HG03442 (cell line): ENCODE results near the gene TMEM117.

ENCODE experiments used
- ATAC-seq: cut with Tn5 transposase; IDR thresholded peaks from one replicate; pipeline ENCODE4 v1.9.1; 2021; ENCODE audit warnings: mild to moderate bottlenecking, moderate library complexity; ENCODE audit not compliant: unreplicated experiment

TMEM117 gene

GRCh38 chr12:43883748-43884147 is 47.9 kb downstream of the TMEM117 start:
- ATAC-seq = no peak

GRCh38 chr12:43884683-43885410 is 49.0 kb downstream of the TMEM117 start:
- no peak for ATAC-seq

- ATAC-seq = no peak
Measured at GRCh38 chr12:43887397-43887796, 51.5 kb downstream of the TMEM117 start.

- ATAC-seq = no peak
Measured at GRCh38 chr12:43891856-43892574, 56.1 kb downstream of the TMEM117 start.

- ATAC-seq = no peak
Measured at GRCh38 chr12:43893670-43894069, 57.8 kb downstream of the TMEM117 start.

- no peak for ATAC-seq
Measured at GRCh38 chr12:43895580-43896206, 59.8 kb downstream of the TMEM117 start.

GRCh38 chr12:43896496-43896895 is 60.6 kb downstream of the TMEM117 start:
- no peak for ATAC-seq

- no peak for ATAC-seq
Measured at GRCh38 chr12:43898474-43898873, 62.6 kb downstream of the TMEM117 start.

- ATAC-seq = no peak
Measured at GRCh38 chr12:43899574-43899973, 63.7 kb downstream of the TMEM117 start.

- no peak for ATAC-seq
Measured at GRCh38 chr12:43903686-43904085, 67.8 kb downstream of the TMEM117 start.

- no peak for ATAC-seq
Measured at GRCh38 chr12:43912859-43913258, 77.0 kb downstream of the TMEM117 start.

GRCh38 chr12:43914391-43914790 is 78.5 kb downstream of the TMEM117 start:
- ATAC-seq = no peak

GRCh38 chr12:43914923-43915468 is 79.1 kb downstream of the TMEM117 start:
- ATAC-seq = no peak

GRCh38 chr12:43917896-43918295 is 82.0 kb downstream of the TMEM117 start:
- ATAC-seq = no peak

GRCh38 chr12:43921666-43922337 is 85.9 kb downstream of the TMEM117 start:
- no peak for ATAC-seq

- ATAC-seq = no peak
Measured at GRCh38 chr12:43930032-43930431, 94.2 kb downstream of the TMEM117 start.

- no peak for ATAC-seq
Measured at GRCh38 chr12:43931187-43931586, 95.3 kb downstream of the TMEM117 start.

GRCh38 chr12:43935581-43935980 is 99.7 kb downstream of the TMEM117 start:
- ATAC-seq = no peak

- peak; percentile 66 for ATAC-seq
Measured at GRCh38 chr12:43937947-43938346, 102.1 kb downstream of the TMEM117 start.

- no peak for ATAC-seq
Measured at GRCh38 chr12:43942379-43942778, 106.5 kb downstream of the TMEM117 start.

- no peak for ATAC-seq
Measured at GRCh38 chr12:43945983-43946382, 110.1 kb downstream of the TMEM117 start.
